ENCODE measurements around the gene PTPRT.

PTPRT gene

DNA sequence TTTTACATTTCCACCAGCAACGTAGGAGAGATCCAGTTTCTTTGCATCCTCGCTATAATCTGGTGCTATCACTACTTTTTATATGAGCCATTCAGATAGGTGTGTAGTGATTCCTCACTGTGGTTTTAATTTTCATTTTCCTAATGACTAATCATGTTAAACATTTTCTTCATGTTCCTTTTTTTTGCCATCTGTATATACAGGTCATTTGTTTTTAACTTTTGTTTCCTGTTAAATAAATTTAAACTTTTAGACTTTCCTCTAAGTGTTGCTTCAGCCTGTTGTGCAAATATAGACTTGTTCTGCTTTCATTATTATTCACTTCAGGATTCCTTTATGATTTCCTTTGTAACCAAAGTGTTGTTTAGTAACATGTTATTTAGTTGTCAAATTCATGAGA lies 697.4 kb downstream of the PTPRT start:
- H3K9me3 ChIP-seq (ENCODE audit: control insufficient read depth, low read length) = no peaks in the 10 kb centered on the region
- whole genome bisulfite sequencing, 2 experiments (ENCODE audit: insufficient coverage in 2 of 2) = 80% methylated on average over 1 of the region's 2 CpGs; no CpG with 5 or more reads in 1 of the 2 experiments
- H3K4me3 ChIP-seq (ENCODE audit: extremely low read depth, insufficient read depth, low read length, poor library complexity, severe bottlenecking) = no peak overlapping the region
- no peaks in the 10 kb centered on the region for H3K4me1 ChIP-seq (ENCODE audit: control insufficient read depth, insufficient read depth, low read length, poor library complexity, severe bottlenecking)
- H3K36me3 ChIP-seq (ENCODE audit: control insufficient read depth, insufficient read depth, low read length) = no peaks in the 10 kb centered on the region
- no peak overlapping the region for H3K27ac ChIP-seq (ENCODE audit: low read depth, low read length, severe bottlenecking)

- Histone ChIP-seq H3K36me3 (ENCODE audit: control insufficient read depth, insufficient read depth, low read length) (no peaks in the 10 kb centered on the region), H3K4me1 (ENCODE audit: control insufficient read depth, insufficient read depth, low read length, poor library complexity, severe bottlenecking) (no peaks in the 10 kb centered on the region), H3K9me3 (ENCODE audit: control insufficient read depth, low read length) (no peaks in the 10 kb centered on the region), H3K4me3 (ENCODE audit: extremely low read depth, insufficient read depth, low read length, poor library complexity, severe bottlenecking) (no peak overlapping the region), H3K27ac (ENCODE audit: low read depth, low read length, severe bottlenecking) (no peak overlapping the region)
- 81 to 100% methylated on average over 1 to 2 of the region's 2 CpGs for WGBS, 2 experiments (ENCODE audit: insufficient coverage in 2 of 2)
Measured at GRCh38 chr20:42485556-42485955, 704.1 kb downstream of the PTPRT start.

DNA sequence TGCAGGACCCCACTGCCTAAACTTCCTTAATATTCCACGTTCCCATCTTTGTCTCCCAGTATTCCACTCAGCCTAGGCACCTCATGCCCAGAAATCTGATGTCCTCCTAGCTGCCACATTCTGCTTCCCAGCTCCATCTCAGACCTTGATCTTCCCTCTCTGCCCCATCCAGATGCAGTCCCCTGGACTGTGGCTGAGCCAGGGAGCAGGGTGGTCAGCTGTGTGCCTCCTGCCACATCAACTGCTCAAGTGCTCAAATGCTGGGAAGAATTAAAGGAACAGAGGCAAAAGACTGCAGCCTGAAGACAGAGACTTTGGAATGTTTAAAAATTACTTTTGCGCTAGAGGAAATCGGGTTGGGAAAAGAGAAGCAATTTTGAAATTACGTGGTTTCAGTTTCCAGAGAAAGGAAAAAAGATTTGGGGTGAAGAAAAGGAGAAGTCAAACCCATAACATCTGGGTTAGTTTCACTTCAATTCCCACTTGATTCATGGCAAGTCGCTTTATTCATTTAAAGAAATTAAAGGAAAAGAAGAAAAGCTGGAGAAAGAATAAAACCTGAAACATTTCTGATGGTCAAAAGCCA lies 704.8 kb downstream of the PTPRT start:
- Histone ChIP-seq H3K9me3 (ENCODE audit: control insufficient read depth, low read length) (no peaks in the 10 kb centered on the region), H3K36me3 (ENCODE audit: control insufficient read depth, insufficient read depth, low read length) (no peaks in the 10 kb centered on the region), H3K4me3 (ENCODE audit: extremely low read depth, insufficient read depth, low read length, poor library complexity, severe bottlenecking) (no peak overlapping the region), H3K27ac (ENCODE audit: low read depth, low read length, severe bottlenecking) (no peak overlapping the region), H3K4me1 (ENCODE audit: control insufficient read depth, insufficient read depth, low read length, poor library complexity, severe bottlenecking) (no peaks in the 10 kb centered on the region)
- WGBS, 2 experiments (ENCODE audit: insufficient coverage in 2 of 2) = 82 to 100% methylated on average over 1 to 4 of the region's 5 CpGs

GRCh38 chr20:42484335-42484734 lies 705.4 kb downstream of the PTPRT start:
- no peak overlapping the region for H3K4me3 ChIP-seq (ENCODE audit: extremely low read depth, insufficient read depth, low read length, poor library complexity, severe bottlenecking)
- H3K9me3 ChIP-seq (ENCODE audit: control insufficient read depth, low read length) = no peaks in the 10 kb centered on the region
- no peaks in the 10 kb centered on the region for H3K4me1 ChIP-seq (ENCODE audit: control insufficient read depth, insufficient read depth, low read length, poor library complexity, severe bottlenecking)
- H3K27ac ChIP-seq (ENCODE audit: low read depth, low read length, severe bottlenecking) = no peak overlapping the region
- H3K36me3 ChIP-seq (ENCODE audit: control insufficient read depth, insufficient read depth, low read length) = no peaks in the 10 kb centered on the region
- 89 to 96% methylated on average over 3 of the region's 3 CpGs for WGBS, 2 experiments (ENCODE audit: insufficient coverage in 2 of 2)

- H3K27ac ChIP-seq (ENCODE audit: low read depth, low read length, severe bottlenecking) = no peak overlapping the region
- H3K4me3 ChIP-seq (ENCODE audit: extremely low read depth, insufficient read depth, low read length, poor library complexity, severe bottlenecking) = no peak overlapping the region
- 17 to 21% methylated on average over 5 of the region's 6 CpGs for WGBS, 2 experiments (ENCODE audit: insufficient coverage in 2 of 2)
- no peaks in the 10 kb centered on the region for H3K36me3 ChIP-seq (ENCODE audit: control insufficient read depth, insufficient read depth, low read length)
- H3K9me3 ChIP-seq (ENCODE audit: control insufficient read depth, low read length) = no peaks in the 10 kb centered on the region
- H3K4me1 ChIP-seq (ENCODE audit: control insufficient read depth, insufficient read depth, low read length, poor library complexity, severe bottlenecking) = no peaks in the 10 kb centered on the region
Measured at GRCh38 chr20:42483730-42484303, 705.9 kb downstream of the PTPRT start.

GRCh38 chr20:42482808-42483207 lies 706.9 kb downstream of the PTPRT start:
- H3K4me1 ChIP-seq (ENCODE audit: control insufficient read depth, insufficient read depth, low read length, poor library complexity, severe bottlenecking) = no peaks in the 10 kb centered on the region
- no peak overlapping the region for H3K4me3 ChIP-seq (ENCODE audit: extremely low read depth, insufficient read depth, low read length, poor library complexity, severe bottlenecking)
- H3K36me3 ChIP-seq (ENCODE audit: control insufficient read depth, insufficient read depth, low read length) = no peaks in the 10 kb centered on the region
- H3K27ac ChIP-seq (ENCODE audit: low read depth, low read length, severe bottlenecking) = no peak overlapping the region
- H3K9me3 ChIP-seq (ENCODE audit: control insufficient read depth, low read length) = no peaks in the 10 kb centered on the region
- WGBS, 2 experiments (ENCODE audit: insufficient coverage in 2 of 2) = 94 to 100% methylated on average over 1 to 2 of the region's 3 CpGs

DNA sequence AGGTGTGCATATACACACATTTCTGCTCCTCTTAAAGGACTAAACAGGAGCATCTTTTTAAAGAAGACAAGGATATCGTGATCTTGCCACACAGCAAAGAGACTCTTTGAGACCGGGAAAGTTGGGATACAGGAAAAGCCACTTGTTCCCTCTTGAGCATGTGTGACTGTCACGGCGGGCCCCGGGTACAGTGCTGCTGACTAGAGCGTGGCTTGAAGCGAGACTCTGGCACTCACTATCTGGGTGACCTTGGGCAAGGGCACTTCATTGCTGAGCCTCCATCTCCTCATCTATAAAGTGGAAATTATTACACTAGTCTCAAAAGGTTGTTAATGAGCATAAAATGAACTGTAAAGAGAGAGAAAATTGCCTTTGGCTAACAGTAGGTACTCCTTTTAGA lies 713.9 kb downstream of the PTPRT start:
- Histone ChIP-seq H3K36me3 (ENCODE audit: control insufficient read depth, insufficient read depth, low read length) (no peaks in the 10 kb centered on the region), H3K9me3 (ENCODE audit: control insufficient read depth, low read length) (no peaks in the 10 kb centered on the region), H3K27ac (ENCODE audit: low read depth, low read length, severe bottlenecking) (no peak overlapping the region), H3K4me1 (ENCODE audit: control insufficient read depth, insufficient read depth, low read length, poor library complexity, severe bottlenecking) (no peaks in the 10 kb centered on the region), H3K4me3 (ENCODE audit: extremely low read depth, insufficient read depth, low read length, poor library complexity, severe bottlenecking) (no peak overlapping the region)
- WGBS, 2 experiments (ENCODE audit: insufficient coverage in 2 of 2) = 94 to 95% methylated on average over 5 to 6 of the region's 7 CpGs

DNA sequence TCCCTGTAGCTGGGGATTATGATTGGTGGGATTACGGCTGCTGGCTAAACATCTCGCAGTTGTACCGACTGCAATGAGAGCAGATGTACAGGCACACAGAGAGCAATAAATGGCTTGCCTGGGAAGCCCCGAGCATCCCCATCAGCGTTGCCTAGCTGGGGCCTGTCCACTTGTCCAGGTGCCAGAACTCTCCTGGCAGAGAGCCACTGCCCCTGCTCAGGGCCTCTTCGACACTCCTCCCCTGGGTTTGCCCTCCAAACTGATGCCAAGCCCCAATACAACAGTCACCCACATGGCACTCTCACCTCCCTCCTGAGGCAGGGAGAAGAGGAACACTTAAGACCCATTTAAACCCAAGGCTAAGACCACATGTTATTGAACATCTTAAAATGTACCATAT lies 715.1 kb downstream of the PTPRT start:
- H3K9me3 ChIP-seq (ENCODE audit: control insufficient read depth, low read length) = no peaks in the 10 kb centered on the region
- no peak overlapping the region for H3K4me3 ChIP-seq (ENCODE audit: extremely low read depth, insufficient read depth, low read length, poor library complexity, severe bottlenecking)
- WGBS, 2 experiments (ENCODE audit: insufficient coverage in 2 of 2) = 85 to 88% methylated on average over 5 of the region's 6 CpGs
- no peaks in the 10 kb centered on the region for H3K36me3 ChIP-seq (ENCODE audit: control insufficient read depth, insufficient read depth, low read length)
- H3K27ac ChIP-seq (ENCODE audit: low read depth, low read length, severe bottlenecking) = no peak overlapping the region
- H3K4me1 ChIP-seq (ENCODE audit: control insufficient read depth, insufficient read depth, low read length, poor library complexity, severe bottlenecking) = no peaks in the 10 kb centered on the region

- no peak overlapping the region for H3K27ac ChIP-seq (ENCODE audit: low read depth, low read length, severe bottlenecking)
- no peak overlapping the region for H3K4me3 ChIP-seq (ENCODE audit: extremely low read depth, insufficient read depth, low read length, poor library complexity, severe bottlenecking)
- no peaks in the 10 kb centered on the region for H3K4me1 ChIP-seq (ENCODE audit: control insufficient read depth, insufficient read depth, low read length, poor library complexity, severe bottlenecking)
- WGBS, 2 experiments (ENCODE audit: insufficient coverage in 2 of 2) = 88 to 94% methylated on average over 14 to 18 of the region's 19 CpGs
- no peaks in the 10 kb centered on the region for H3K9me3 ChIP-seq (ENCODE audit: control insufficient read depth, low read length)
- H3K36me3 ChIP-seq (ENCODE audit: control insufficient read depth, insufficient read depth, low read length) = no peaks in the 10 kb centered on the region
Measured at GRCh38 chr20:42472198-42472597, 717.5 kb downstream of the PTPRT start.

DNA sequence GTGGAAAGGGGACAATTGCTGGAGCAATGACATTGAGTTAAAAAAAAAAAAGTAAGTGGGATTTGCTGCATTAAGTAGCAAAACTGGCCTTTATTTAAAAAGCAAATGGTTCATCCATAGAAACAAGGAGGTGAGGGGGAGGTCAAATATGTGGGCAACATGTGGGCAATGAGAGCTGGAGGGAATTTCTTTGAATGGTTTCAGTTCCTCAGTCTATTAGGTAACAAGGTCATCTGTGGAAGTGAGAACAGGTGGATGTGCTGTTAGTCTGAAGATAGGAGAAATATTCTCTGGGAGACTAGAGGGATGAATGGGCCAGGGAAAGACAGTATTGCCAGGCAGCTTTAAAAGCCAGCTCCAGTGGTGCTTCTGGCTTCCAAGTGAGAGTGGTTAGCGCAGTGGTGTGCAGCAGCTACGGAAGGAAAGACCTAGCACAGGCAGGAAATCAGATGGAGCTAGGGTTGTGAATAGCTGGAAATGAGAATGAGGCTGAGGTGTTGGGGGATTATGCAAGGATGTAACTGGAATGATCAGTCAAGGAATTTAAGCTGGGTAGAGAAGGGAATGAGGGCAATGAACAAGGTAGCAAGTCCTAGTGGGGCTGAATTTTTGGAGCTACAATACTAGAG lies 727.6 kb downstream of the PTPRT start:
- 86 to 87% methylated on average over 2 of the region's 2 CpGs for whole genome bisulfite sequencing, 2 experiments (ENCODE audit: insufficient coverage in 2 of 2)
- Histone ChIP-seq H3K27ac (ENCODE audit: low read depth, low read length, severe bottlenecking) (no peak overlapping the region), H3K4me1 (ENCODE audit: control insufficient read depth, insufficient read depth, low read length, poor library complexity, severe bottlenecking) (no peaks in the 10 kb centered on the region), H3K36me3 (ENCODE audit: control insufficient read depth, insufficient read depth, low read length) (no peaks in the 10 kb centered on the region), H3K4me3 (ENCODE audit: extremely low read depth, insufficient read depth, low read length, poor library complexity, severe bottlenecking) (no peak overlapping the region), H3K9me3 (ENCODE audit: control insufficient read depth, low read length) (no peaks in the 10 kb centered on the region)

DNA sequence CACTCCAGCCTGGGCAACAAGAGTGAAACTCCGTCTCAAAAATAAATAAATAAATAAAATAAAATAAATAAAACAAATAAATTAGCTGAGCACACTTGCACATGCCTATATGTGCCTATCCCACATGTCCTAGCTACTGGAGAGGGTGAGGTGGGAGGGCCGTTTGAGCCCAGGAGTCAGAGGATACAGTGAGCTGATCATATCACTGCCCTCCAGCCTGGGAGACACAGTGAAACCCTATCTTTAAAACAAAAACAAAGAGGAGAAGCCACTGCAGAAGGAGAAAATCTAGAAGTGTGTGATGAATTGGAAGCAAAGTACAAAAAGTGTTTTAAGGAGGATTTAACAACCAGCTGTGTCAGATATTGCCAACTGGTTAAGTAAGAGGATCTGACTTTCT lies 728.4 kb downstream of the PTPRT start:
- no peak overlapping the region for H3K4me3 ChIP-seq (ENCODE audit: extremely low read depth, insufficient read depth, low read length, poor library complexity, severe bottlenecking)
- no peaks in the 10 kb centered on the region for H3K9me3 ChIP-seq (ENCODE audit: control insufficient read depth, low read length)
- H3K4me1 ChIP-seq (ENCODE audit: control insufficient read depth, insufficient read depth, low read length, poor library complexity, severe bottlenecking) = no peaks in the 10 kb centered on the region
- H3K27ac ChIP-seq (ENCODE audit: low read depth, low read length, severe bottlenecking) = no peak overlapping the region
- no peaks in the 10 kb centered on the region for H3K36me3 ChIP-seq (ENCODE audit: control insufficient read depth, insufficient read depth, low read length)
- WGBS, 2 experiments (ENCODE audit: insufficient coverage in 2 of 2) = no CpG with 5 or more reads among the region's 2 CpGs
